Measurements from ENCODE around the gene CWH43.

- no peak for TF ChIP-seq TAF1 (IDR thresholded peaks at IDR 0.05; ENCODE audit: borderline replicate concordance, insufficient read depth, low read length)
- no peak for TF ChIP-seq REST (IDR thresholded peaks at IDR 0.05; ENCODE audit: insufficient read depth in 1 of 2, low read depth in 2 of 2, low read length in 2 of 2)
- no peak for TF ChIP-seq POLR2AphosphoS5 (IDR thresholded peaks at IDR 0.05; ENCODE audit: low read depth, low read length)
These were observed 23.4 kb upstream of the CWH43 start for GRCh38 chr4:48962636-48963035.
